SU-DHL-6 (cell line): Measurements from ENCODE around the gene LMOD1.

Experiments
- H2AFZ ChIP-seq: fragments of 200-600 bp; sonication (generic); 2 replicates; pipeline ENCODE4 v1.6.1; 2014; ENCODE audit warnings: low read depth, mild to moderate bottlenecking, moderate library complexity, mixed read lengths, antibody characterized with exemption, low read length; ENCODE audit not compliant: severe bottlenecking
- H3F3A ChIP-seq: fragments of 200-600 bp; shearing (Covaris generic); 2 replicates; pipeline ENCODE4 v1.6.0; 2016; ENCODE audit warnings: antibody characterized with exemption, mild to moderate bottlenecking; ENCODE audit not compliant: insufficient read depth
- H3K27ac ChIP-seq: fragments of 200-600 bp; sonication (generic); 2 replicates; pipeline ENCODE4 v1.5.1; 2016; ENCODE audit warnings: low read depth, mild to moderate bottlenecking, low read length, moderate library complexity, mixed read lengths
- H3K27me3 ChIP-seq: fragments of 200-600 bp; sonication (generic), shearing (Covaris generic); 2 replicates; pipeline ENCODE4 v1.6.0; 2014; ENCODE audit warnings: mild to moderate bottlenecking, low read length
- H3K36me3 ChIP-seq: fragments of 200-600 bp; sonication (generic); 2 replicates; pipeline ENCODE4 v1.6.1; 2014; ENCODE audit warnings: mild to moderate bottlenecking, low read length, mixed read lengths
- H3K4me2 ChIP-seq: fragments of 300-600, 200-600 bp; shearing (Covaris generic), sonication (generic); 2 replicates; pipeline ENCODE4 v1.6.0; 2014; ENCODE audit warnings: low read length, low read depth, mild to moderate bottlenecking; ENCODE audit not compliant: poor library complexity, severe bottlenecking
- H3K4me3 ChIP-seq: fragments of 200-600 bp; sonication (generic); 2 replicates; pipeline ENCODE4 v1.5.1; 2014; ENCODE audit warnings: antibody characterized with exemption, low read length, mild to moderate bottlenecking, mixed read lengths; ENCODE audit not compliant: insufficient read depth, poor library complexity, severe bottlenecking
- H3K79me2 ChIP-seq: fragments of 200-600 bp; sonication (generic); 2 replicates; pipeline ENCODE4 v1.6.1; 2014; ENCODE audit warnings: mild to moderate bottlenecking, low read length, moderate library complexity; ENCODE audit not compliant: insufficient read depth
- H3K9ac ChIP-seq: fragments of 200-600 bp; sonication (generic); 2 replicates; pipeline ENCODE4 v1.7.0; 2014; ENCODE audit warnings: mild to moderate bottlenecking, low read length
- H3K9me2 ChIP-seq: fragments of 200-600 bp; sonication (generic); replicated peaks from 2 replicates; pipeline ENCODE4 v1.6.1; 2014; ENCODE audit warnings: low read length; ENCODE audit not compliant: insufficient read depth
- H3K9me3 ChIP-seq: fragments of 200-600 bp; sonication (generic); 2 replicates; pipeline ENCODE4 v1.6.1; 2014; ENCODE audit warnings: low read length, mixed read lengths; ENCODE audit not compliant: insufficient read depth
- H4K20me1 ChIP-seq: fragments of 200-600 bp; sonication (generic); 2 replicates; pipeline ENCODE4 v1.6.1; 2014; ENCODE audit warnings: low read depth, mild to moderate bottlenecking, antibody characterized with exemption, low read length, moderate library complexity, mixed read lengths
- EZH2phosphoT487 ChIP-seq: fragments of 200-600 bp; sonication (generic), shearing (Covaris generic); conservative IDR thresholded peaks from 2 replicates; pipeline ENCODE4 v1.6.1; 2018; ENCODE audit warnings: mild to moderate bottlenecking, antibody characterized with exemption, low read length, moderate library complexity, mixed read lengths
- TF ChIP-seq, protein P1 (sequence below): fragments of 200-600 bp; sonication (generic); IDR thresholded peaks from one replicate; pipeline ENCODE4 v1.5.1; 2017; ENCODE audit warnings: antibody characterized with exemption, mild to moderate bottlenecking, low read length, moderate library complexity; ENCODE audit not compliant: insufficient read depth, poor library complexity, severe bottlenecking

The LMOD1 gene

DNA sequence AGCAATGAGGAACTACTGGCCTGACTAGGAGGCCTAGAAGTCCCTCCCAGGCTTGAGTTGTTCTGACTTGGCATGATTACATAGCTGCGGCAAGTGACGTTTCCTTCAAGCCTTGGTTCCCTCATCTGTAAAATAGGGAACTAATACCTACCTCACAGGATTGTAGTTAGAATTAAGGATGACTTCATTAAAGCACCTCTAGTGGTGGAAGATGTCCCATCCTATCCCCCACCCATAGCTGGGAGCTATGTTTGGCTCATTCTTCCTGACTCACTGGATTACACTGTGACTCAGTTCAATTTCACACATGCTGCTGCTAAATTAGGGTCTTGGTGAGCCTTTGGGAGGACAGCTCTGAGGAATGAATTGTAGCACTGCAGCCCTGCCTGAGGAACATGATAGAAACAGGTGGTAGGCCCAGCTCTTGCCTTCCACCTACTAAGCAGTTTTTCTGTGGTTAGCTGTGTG lies 63.6 kb downstream of the LMOD1 start:
- Histone ChIP-seq H3K4me3 (no peak overlapping the region), H3K9ac (no peak overlapping the region), H3K4me2 (no peak overlapping the region), H4K20me1 (no peaks in the 10 kb centered on the region), H3K27me3 (no peaks in the 10 kb centered on the region), H3K36me3 (no peaks in the 10 kb centered on the region), H3K9me3 (no peaks in the 10 kb centered on the region), H3K9me2 (no peaks in the 10 kb centered on the region), H3K27ac (no peak overlapping the region), H3F3A (no peaks in the 10 kb centered on the region), H2AFZ (no peak overlapping the region), H3K79me2 (no peaks in the 10 kb centered on the region)
- TF ChIP-seq EZH2phosphoT487, result no peak
- TF ChIP-seq, protein P1, sequence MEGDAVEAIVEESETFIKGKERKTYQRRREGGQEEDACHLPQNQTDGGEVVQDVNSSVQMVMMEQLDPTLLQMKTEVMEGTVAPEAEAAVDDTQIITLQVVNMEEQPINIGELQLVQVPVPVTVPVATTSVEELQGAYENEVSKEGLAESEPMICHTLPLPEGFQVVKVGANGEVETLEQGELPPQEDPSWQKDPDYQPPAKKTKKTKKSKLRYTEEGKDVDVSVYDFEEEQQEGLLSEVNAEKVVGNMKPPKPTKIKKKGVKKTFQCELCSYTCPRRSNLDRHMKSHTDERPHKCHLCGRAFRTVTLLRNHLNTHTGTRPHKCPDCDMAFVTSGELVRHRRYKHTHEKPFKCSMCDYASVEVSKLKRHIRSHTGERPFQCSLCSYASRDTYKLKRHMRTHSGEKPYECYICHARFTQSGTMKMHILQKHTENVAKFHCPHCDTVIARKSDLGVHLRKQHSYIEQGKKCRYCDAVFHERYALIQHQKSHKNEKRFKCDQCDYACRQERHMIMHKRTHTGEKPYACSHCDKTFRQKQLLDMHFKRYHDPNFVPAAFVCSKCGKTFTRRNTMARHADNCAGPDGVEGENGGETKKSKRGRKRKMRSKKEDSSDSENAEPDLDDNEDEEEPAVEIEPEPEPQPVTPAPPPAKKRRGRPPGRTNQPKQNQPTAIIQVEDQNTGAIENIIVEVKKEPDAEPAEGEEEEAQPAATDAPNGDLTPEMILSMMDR, result no peak

DNA sequence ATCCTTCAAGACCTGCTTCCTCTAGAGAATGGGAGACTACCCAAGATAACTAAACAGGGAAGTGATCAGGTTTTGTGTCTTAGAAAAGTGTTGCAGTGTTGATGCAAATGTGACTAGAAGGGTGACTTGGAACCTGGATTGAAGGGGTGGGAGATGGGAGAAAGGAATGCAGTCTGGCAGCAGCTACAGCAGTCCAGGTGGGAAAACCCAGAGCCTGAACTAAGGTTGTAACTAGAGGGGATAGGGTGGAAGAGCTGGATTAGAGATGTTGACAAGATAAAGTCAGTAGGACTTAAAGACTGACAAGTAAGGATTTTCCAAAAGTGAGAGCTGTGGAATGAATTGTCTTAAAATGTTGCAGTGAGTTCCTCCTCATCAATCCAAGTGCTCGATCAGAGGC lies 64.7 kb downstream of the LMOD1 start:
- TF ChIP-seq, protein P1, result no peak
- TF ChIP-seq EZH2phosphoT487, result no peak
- no peaks in the 10 kb centered on the region for H4K20me1 ChIP-seq
- no peaks in the 10 kb centered on the region for H3K36me3 ChIP-seq
- H3F3A ChIP-seq, result peaks cover 6% of the 10 kb centered on the region; the same call in 1 of the 2 replicates
- H3K9me2 ChIP-seq, result no peaks in the 10 kb centered on the region
- H2AFZ ChIP-seq, result no peak overlapping the region
- H3K9ac ChIP-seq, result no peak overlapping the region
- H3K4me2 ChIP-seq, result no peak overlapping the region
- no peaks in the 10 kb centered on the region for H3K27me3 ChIP-seq
- H3K4me3 ChIP-seq, result no peak overlapping the region
- H3K9me3 ChIP-seq, result no peaks in the 10 kb centered on the region
- no peaks in the 10 kb centered on the region for H3K79me2 ChIP-seq
- no peak overlapping the region for H3K27ac ChIP-seq

DNA sequence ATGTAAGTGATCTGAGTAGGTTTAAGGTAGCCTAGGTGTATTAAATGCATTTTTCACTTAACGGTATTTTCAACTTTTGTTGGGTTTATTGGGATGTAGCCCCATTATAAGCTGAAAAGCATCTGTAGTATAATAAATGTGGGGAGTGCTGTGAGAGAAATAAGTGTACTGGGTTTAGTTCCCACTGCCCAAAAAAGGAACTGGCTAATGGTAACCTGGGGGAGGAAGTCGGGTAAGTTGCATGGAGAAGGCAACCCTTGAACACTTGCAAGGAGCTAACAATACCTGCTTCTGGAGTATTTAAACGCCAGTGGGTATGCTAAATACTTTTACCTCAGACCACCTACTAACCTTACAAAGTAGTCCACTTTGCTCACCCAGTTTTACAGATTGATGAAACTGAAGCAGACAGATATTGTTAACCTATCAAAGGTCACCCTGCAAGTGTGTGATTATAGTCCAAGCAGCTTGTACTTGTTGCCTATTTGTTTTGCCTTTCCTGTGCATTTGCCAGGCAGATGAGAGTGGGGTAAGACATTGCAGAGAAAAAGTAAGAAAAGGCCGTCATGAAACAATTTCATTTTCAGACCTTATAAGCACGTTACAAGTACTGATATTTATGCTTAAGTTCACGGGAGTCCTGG lies 65.3 kb downstream of the LMOD1 start:
- no peak overlapping the region for H3K4me3 ChIP-seq
- H3K27me3 ChIP-seq, result no peaks in the 10 kb centered on the region
- H3K9me2 ChIP-seq, result no peaks in the 10 kb centered on the region
- no peak overlapping the region for H2AFZ ChIP-seq
- H3K9ac ChIP-seq, result no peak overlapping the region
- no peaks in the 10 kb centered on the region for H4K20me1 ChIP-seq
- H3K36me3 ChIP-seq, result no peaks in the 10 kb centered on the region
- no peak overlapping the region for H3K27ac ChIP-seq
- no peak overlapping the region for H3K4me2 ChIP-seq
- H3K9me3 ChIP-seq, result no peaks in the 10 kb centered on the region
- peaks cover 7% of the 10 kb centered on the region; the same call in 1 of the 2 replicates for H3F3A ChIP-seq
- no peak for TF ChIP-seq EZH2phosphoT487
- TF ChIP-seq, protein P1, result no peak
- no peaks in the 10 kb centered on the region for H3K79me2 ChIP-seq
